Activated CD4-positive, alpha-beta T cell treated with anti-CD3 and anti-CD28 coated beads, Interleukin-2, amount 10 ng/mL, durations not matched to agents 7 days and 5 days (primary cell): ENCODE measurements around the gene KRTAP2-3. TPM values are rescaled to one million over a fixed set of nuclear protein-coding genes. Genes with fewer than 3 reads are reported as not detected.

Source experiments
- CTCF ChIA-PET: fragments of 350-600 bp; sonication (Branson Sonifier 250); formaldehyde crosslinking; loops from one replicate; lab custom pipeline; 2021; ENCODE audit warnings: antibody characterized with exemption; lab: Charles Lee
- POLR2A ChIA-PET: fragments of 350-600 bp; sonication (Branson Sonifier 250); formaldehyde crosslinking; loops from one replicate; lab custom pipeline; 2021; ENCODE audit warnings: antibody characterized with exemption; lab: Charles Lee
- DNase-seq: peaks from one replicate; pipeline ENCODE4 v3.0.0-alpha.2; 2020
- H3K27ac Mint-ChIP-seq: one replicate; pipeline ENCODE4 v1.8.0; 2021; ENCODE audit warnings: mild to moderate bottlenecking, moderate library complexity, mixed read lengths
- H3K27me3 Mint-ChIP-seq: one replicate; pipeline ENCODE4 v1.8.0; 2021; ENCODE audit warnings: mixed read lengths
- H3K36me3 Mint-ChIP-seq: one replicate; pipeline ENCODE4 v1.8.0; 2021; ENCODE audit warnings: low read depth, mixed read lengths
- H3K4me1 Mint-ChIP-seq: one replicate; pipeline ENCODE4 v1.8.0; 2021; ENCODE audit warnings: mixed read lengths
- H3K4me3 Mint-ChIP-seq: one replicate; pipeline ENCODE4 v1.8.0; 2021; ENCODE audit warnings: mild to moderate bottlenecking, moderate library complexity, mixed read lengths
- H3K9me3 Mint-ChIP-seq: one replicate; pipeline ENCODE4 v1.8.0; 2021; ENCODE audit warnings: mixed read lengths
- total RNA-seq, 2 experiments: library from RNA; stranded (reverse); gene quantifications; one replicate each; pipeline ENCODE4 v1.2.3, GENCODE V29; 2021

Gene KRTAP2-3
- total RNA-seq, 2 experiments from 2014 or later: not detected

GRCh38 chr17:41013606-41014005, 46.3 kb downstream of the KRTAP2-3 start:
- no peaks in the 10 kb centered on the region for H3K9me3 Mint-ChIP-seq
- H3K36me3 Mint-ChIP-seq: no peaks in the 10 kb centered on the region
- H3K4me3 Mint-ChIP-seq: no peak overlapping the region
- no peaks in the 10 kb centered on the region for H3K4me1 Mint-ChIP-seq
- no peak for DNase-seq
- CTCF ChIA-PET: interaction anchor here (1.3 kb wide), 1 partner anchor 52 kb away, joined by 3 read pairs; no protein-coding TSS in a partner anchor
- H3K27ac Mint-ChIP-seq: no peak overlapping the region
- POLR2A ChIA-PET: no interaction called here
- peaks cover 10% of the 10 kb centered on the region for H3K27me3 Mint-ChIP-seq

- H3K27ac Mint-ChIP-seq: no peak overlapping the region
- DNase-seq: no peak
- ChIA-PET CTCF (interaction anchor here (1.3 kb wide), 1 partner anchor 52 kb away, joined by 3 read pairs; no protein-coding TSS in a partner anchor), POLR2A (no interaction called here)
- H3K4me1 Mint-ChIP-seq: no peaks in the 10 kb centered on the region
- no peaks in the 10 kb centered on the region for H3K9me3 Mint-ChIP-seq
- H3K36me3 Mint-ChIP-seq: no peaks in the 10 kb centered on the region
- H3K27me3 Mint-ChIP-seq: peaks cover 10% of the 10 kb centered on the region
- no peak overlapping the region for H3K4me3 Mint-ChIP-seq
Measured at GRCh38 chr17:41013181-41013580, 46.7 kb downstream of the KRTAP2-3 start.

- no peak overlapping the region for H3K27ac Mint-ChIP-seq
- POLR2A ChIA-PET: no interaction called here
- CTCF ChIA-PET: interaction anchor here (1.3 kb wide), 1 partner anchor 51 kb away, joined by 3 read pairs; no protein-coding TSS in a partner anchor
Measured at GRCh38 chr17:41012326-41013120, 47.4 kb downstream of the KRTAP2-3 start.

GRCh38 chr17:41010441-41010840, 49.5 kb downstream of the KRTAP2-3 start:
- no peaks in the 10 kb centered on the region for H3K36me3 Mint-ChIP-seq
- H3K4me3 Mint-ChIP-seq: no peak overlapping the region
- ChIA-PET CTCF (interaction anchor here (1.4 kb wide), 1 partner anchor 8 kb away, joined by 5 read pairs; no protein-coding TSS in a partner anchor), POLR2A (no interaction called here)
- H3K4me1 Mint-ChIP-seq: no peaks in the 10 kb centered on the region
- no peaks in the 10 kb centered on the region for H3K9me3 Mint-ChIP-seq
- DNase-seq: no peak
- peaks cover 7% of the 10 kb centered on the region for H3K27me3 Mint-ChIP-seq
- H3K27ac Mint-ChIP-seq: no peak overlapping the region

More at GRCh38 chr17:41012326-41013120, 47.4 kb downstream of the KRTAP2-3 start:
- H3K36me3 Mint-ChIP-seq: no peaks in the 10 kb centered on the region
- no peaks in the 10 kb centered on the region for H3K9me3 Mint-ChIP-seq
- H3K4me3 Mint-ChIP-seq: no peak overlapping the region
- peaks cover 8% of the 10 kb centered on the region for H3K27me3 Mint-ChIP-seq
- H3K4me1 Mint-ChIP-seq: no peaks in the 10 kb centered on the region
- DNase-seq: no peak

- no peak overlapping the region for H3K4me3 Mint-ChIP-seq
- no peaks in the 10 kb centered on the region for H3K9me3 Mint-ChIP-seq
- CTCF ChIA-PET: interaction anchor here (1.4 kb wide), 1 partner anchor 8 kb away, joined by 5 read pairs; no protein-coding TSS in a partner anchor
- DNase-seq: no peak
- peaks cover 5% of the 10 kb centered on the region for H3K27me3 Mint-ChIP-seq
- no peaks in the 10 kb centered on the region for H3K36me3 Mint-ChIP-seq
- no peaks in the 10 kb centered on the region for H3K4me1 Mint-ChIP-seq
- POLR2A ChIA-PET: interaction anchor here (0.7 kb wide), 1 partner anchor 65 kb away, joined by 3 read pairs; no protein-coding TSS in a partner anchor
- no peak overlapping the region for H3K27ac Mint-ChIP-seq
Measured at GRCh38 chr17:41009936-41010335, 50.0 kb downstream of the KRTAP2-3 start.

- Mint-ChIP-seq H3K27ac (no peak overlapping the region), H3K36me3 (no peaks in the 10 kb centered on the region), H3K4me1 (no peaks in the 10 kb centered on the region), H3K9me3 (no peaks in the 10 kb centered on the region), H3K4me3 (no peak overlapping the region), H3K27me3 (peaks cover 8% of the 10 kb centered on the region)
- ChIA-PET CTCF (interaction anchor here (1.4 kb wide), 1 partner anchor 9 kb away, joined by 5 read pairs; no protein-coding TSS in a partner anchor), POLR2A (interaction anchor here (0.7 kb wide), 1 partner anchor 66 kb away, joined by 3 read pairs; no protein-coding TSS in a partner anchor)
- DNase-seq: no peak
Measured at GRCh38 chr17:41009301-41009760, 50.6 kb downstream of the KRTAP2-3 start.

Other genes starting within 250 kb of the KRTAP2-3 start
- 10 to 100 TPM; 21.0 to 22.9 TPM for gene KRT10, start 237.5 kb downstream of the KRTAP2-3 start, total RNA-seq
- not detected for gene KRT12, start 192.9 kb downstream of the KRTAP2-3 start, total RNA-seq
- gene KRT20, start 174.9 kb downstream of the KRTAP2-3 start, total RNA-seq: not detected
- not detected for gene KRT23, start 122.5 kb downstream of the KRTAP2-3 start, total RNA-seq
- gene KRT39, start 93.2 kb downstream of the KRTAP2-3 start, total RNA-seq: not detected
- gene KRT40, start 75.8 kb downstream of the KRTAP2-3 start, total RNA-seq: not detected
- not detected for gene KRTAP3-3, start 66.0 kb downstream of the KRTAP2-3 start, total RNA-seq
- not detected for gene KRTAP3-2, start 60.2 kb downstream of the KRTAP2-3 start, total RNA-seq
- not detected for gene KRTAP3-1, start 51.0 kb downstream of the KRTAP2-3 start, total RNA-seq
- gene KRTAP1-5, start 32.9 kb downstream of the KRTAP2-3 start, total RNA-seq: not detected
- not detected for gene KRTAP1-4, start 29.9 kb downstream of the KRTAP2-3 start, total RNA-seq
- gene KRTAP1-3, start 25.2 kb downstream of the KRTAP2-3 start, total RNA-seq: not detected
- gene KRTAP1-1, start 18.7 kb downstream of the KRTAP2-3 start, total RNA-seq: not detected
- gene KRTAP2-1, start 12.8 kb downstream of the KRTAP2-3 start, total RNA-seq: not detected
- not detected for gene KRTAP2-2, start 4.9 kb downstream of the KRTAP2-3 start, total RNA-seq
- not detected for gene KRTAP2-4, start 5.8 kb upstream of the KRTAP2-3 start, total RNA-seq
- gene KRTAP4-7, start 24.0 kb upstream of the KRTAP2-3 start, total RNA-seq: not detected
- gene KRTAP4-8, start 38.0 kb upstream of the KRTAP2-3 start, total RNA-seq: not detected
- not detected for gene KRTAP4-16, start 42.1 kb upstream of the KRTAP2-3 start, total RNA-seq
- gene KRTAP4-9, start 45.3 kb upstream of the KRTAP2-3 start, total RNA-seq: not detected
- not detected for gene KRTAP4-11, start 58.3 kb upstream of the KRTAP2-3 start, total RNA-seq
- not detected for gene KRTAP4-12, start 64.1 kb upstream of the KRTAP2-3 start, total RNA-seq
- not detected for gene KRTAP4-6, start 80.4 kb upstream of the KRTAP2-3 start, total RNA-seq
- not detected for gene KRTAP4-5, start 89.7 kb upstream of the KRTAP2-3 start, total RNA-seq
- not detected for gene KRTAP4-4, start 100.6 kb upstream of the KRTAP2-3 start, total RNA-seq
- not detected for gene KRTAP4-3, start 108.1 kb upstream of the KRTAP2-3 start, total RNA-seq
- not detected for gene KRTAP4-2, start 118.1 kb upstream of the KRTAP2-3 start, total RNA-seq
- not detected for gene KRTAP4-1, start 124.8 kb upstream of the KRTAP2-3 start, total RNA-seq
- gene KRTAP9-1, start 129.8 kb upstream of the KRTAP2-3 start, total RNA-seq: not detected
- not detected for gene KRTAP9-2, start 166.5 kb upstream of the KRTAP2-3 start, total RNA-seq
- gene KRTAP9-3, start 172.3 kb upstream of the KRTAP2-3 start, total RNA-seq: not detected
- not detected for gene KRTAP9-8, start 177.9 kb upstream of the KRTAP2-3 start, total RNA-seq
- gene KRTAP9-4, start 189.6 kb upstream of the KRTAP2-3 start, total RNA-seq: not detected
- not detected for gene KRTAP9-9, start 195.3 kb upstream of the KRTAP2-3 start, total RNA-seq
- not detected for gene KRTAP9-6, start 205.3 kb upstream of the KRTAP2-3 start, total RNA-seq
- not detected for gene KRTAP9-7, start 215.6 kb upstream of the KRTAP2-3 start, total RNA-seq
- not detected for gene KRTAP29-1, start 242.7 kb upstream of the KRTAP2-3 start, total RNA-seq
- gene KRTAP16-1, start 249.2 kb upstream of the KRTAP2-3 start, total RNA-seq: under 1 TPM in 1 of 2 experiments, not detected in 1; 0.12 TPM